ENCODE measurements around the gene SRP72.

DNA sequence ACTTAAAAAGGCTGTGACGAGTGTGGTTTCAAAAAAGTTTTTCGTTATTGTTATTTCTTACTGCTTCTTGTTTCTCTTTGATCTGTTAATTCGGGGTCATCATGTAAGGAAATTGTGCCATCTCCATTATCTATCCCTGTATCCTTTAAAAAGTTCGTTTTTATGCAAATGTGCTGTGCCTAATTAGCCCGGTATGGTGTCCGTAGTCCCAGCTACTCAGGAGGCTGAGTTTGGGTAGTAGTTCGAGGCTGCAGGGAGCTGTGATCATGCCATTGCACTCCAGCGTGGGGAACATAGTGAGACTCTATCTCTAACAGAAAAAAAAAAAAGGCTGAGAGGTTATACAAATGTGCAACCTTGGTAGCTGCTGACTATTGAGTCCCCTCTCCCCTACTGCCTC lies 83.2 kb downstream of the SRP72 start:
- TF ChIP-seq CTCF (IDR thresholded peaks at IDR 0.05), result no peak
- TF ChIP-seq EP300 (IDR thresholded peaks at IDR 0.05; ENCODE audit: low read depth), result no peak
- no peak for TF ChIP-seq POLR2AphosphoS5 (IDR thresholded peaks at IDR 0.05)
- no peak for TF ChIP-seq POLR2A (IDR thresholded peaks at IDR 0.05)
